GM21360 (cell line): ENCODE data around the gene BBOF1.
A peak's percentile ranks its signal among the peaks of the same experiment; 100 is the strongest.
"Not testable (repeated sequence)": the region's sequence is repeated elsewhere in the genome, so short reads cannot be mapped to it uniquely, and the experiment has no call there.

Experiments used
- ATAC-seq: cut with Tn5 transposase; IDR thresholded peaks from one replicate; pipeline ENCODE4 v1.9.1; 2021; ENCODE audit warnings: mild to moderate bottlenecking, moderate library complexity; ENCODE audit not compliant: unreplicated experiment

The BBOF1 gene, protein sequence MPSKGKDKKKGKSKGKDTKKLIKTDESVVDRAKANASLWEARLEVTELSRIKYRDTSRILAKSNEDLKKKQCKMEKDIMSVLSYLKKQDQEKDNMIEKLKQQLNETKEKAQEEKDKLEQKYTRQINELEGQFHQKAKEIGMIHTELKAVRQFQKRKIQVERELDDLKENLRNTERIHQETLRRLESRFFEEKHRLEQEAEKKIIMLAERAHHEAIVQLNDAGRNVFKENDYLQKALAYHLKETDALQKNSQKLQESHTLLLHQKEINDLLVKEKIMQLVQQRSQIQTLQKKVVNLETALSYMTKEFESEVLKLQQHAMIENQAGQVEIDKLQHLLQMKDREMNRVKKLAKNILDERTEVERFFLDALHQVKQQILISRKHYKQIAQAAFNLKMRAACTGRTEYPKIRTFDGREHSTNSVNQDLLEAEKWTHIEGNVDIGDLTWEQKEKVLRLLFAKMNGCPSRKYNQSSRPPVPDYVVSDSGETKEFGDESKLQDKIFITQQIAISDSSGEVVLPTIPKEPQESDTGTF

GRCh38 chr14:74018586-74019407, at the start of gene BBOF1, which contains the start of gene ENTPD5:
BBOF1 (plus strand) TSS chr14:74019349; CDS start chr14:74019479, 130 bp downstream.
ENTPD5 (minus strand) TSS chr14:74019288; CDS start chr14:73988102, 31,186 bp downstream.
- peak; percentile 75 for ATAC-seq

- ATAC-seq = no peak
Measured at GRCh38 chr14:73973497-73973896, 45.7 kb upstream of the BBOF1 start.

- no peak for ATAC-seq
Measured at GRCh38 chr14:73976125-73976524, 43.0 kb upstream of the BBOF1 start.

GRCh38 chr14:73977896-73978295, 41.3 kb upstream of the BBOF1 start:
- no peak for ATAC-seq

DNA sequence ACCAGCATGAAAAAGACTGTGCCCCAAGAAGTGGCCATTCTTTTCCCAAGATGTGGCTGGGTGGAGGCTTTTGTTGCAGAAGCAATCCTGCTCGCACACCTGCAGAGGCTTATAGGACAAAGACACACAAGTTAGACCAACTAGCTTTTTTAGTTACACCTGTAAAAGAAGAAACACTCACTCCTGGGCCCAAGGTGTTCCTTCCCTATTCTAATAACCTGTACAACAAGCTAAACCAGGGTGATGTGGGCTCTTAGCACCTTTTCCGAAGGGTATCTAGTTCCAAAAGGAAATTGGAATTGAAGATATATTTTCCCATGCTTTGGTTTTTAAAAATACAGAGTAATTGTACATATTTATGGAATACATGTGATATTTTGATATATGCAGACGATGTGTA, 31.1 kb upstream of the BBOF1 start:
- no peak for ATAC-seq

- ATAC-seq = not testable (repeated sequence)
Measured at GRCh38 chr14:73988656-73989055, 30.5 kb upstream of the BBOF1 start.

- ATAC-seq = no peak
Measured at GRCh38 chr14:73991092-73991491, 28.1 kb upstream of the BBOF1 start.

DNA sequence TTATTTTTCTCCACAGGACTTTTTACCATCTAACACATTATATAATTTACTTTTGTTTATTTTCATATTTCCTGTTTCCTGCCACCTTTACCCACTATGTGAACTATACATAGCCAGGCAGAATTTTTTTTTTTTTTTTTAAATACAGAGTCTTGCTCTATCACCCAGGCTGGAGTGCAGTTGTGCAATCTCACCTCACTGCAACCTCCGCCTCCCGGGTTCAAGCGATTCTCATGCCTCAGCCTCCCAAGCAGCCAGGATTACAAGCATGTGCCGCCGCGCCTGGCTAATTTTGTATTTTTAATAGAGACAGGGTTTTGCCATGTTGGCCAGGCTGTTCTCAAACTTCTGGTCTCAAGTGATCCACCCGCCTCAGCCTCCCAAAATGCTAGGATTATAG, 24.2 kb upstream of the BBOF1 start:
- not testable (repeated sequence) for ATAC-seq

- ATAC-seq = no peak
Measured at GRCh38 chr14:73995977-73996378, 23.2 kb upstream of the BBOF1 start.

DNA sequence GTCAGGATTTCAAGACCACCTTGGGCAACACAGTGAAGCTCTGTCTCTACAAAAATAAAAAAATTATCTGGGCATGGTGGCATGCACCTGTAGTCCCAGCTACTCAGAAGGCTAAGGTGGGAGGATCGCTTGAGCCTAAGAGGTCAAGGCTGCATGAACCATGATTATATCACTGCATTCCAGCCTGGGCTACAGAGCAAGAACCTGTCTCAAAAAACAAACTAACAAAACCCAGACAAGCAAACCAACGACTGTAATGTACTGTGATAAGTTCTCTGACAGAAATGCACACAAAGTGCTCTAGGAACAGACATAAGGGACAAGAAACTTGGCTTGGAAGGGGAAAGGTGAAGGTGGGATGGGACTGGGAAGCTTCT, 22.4 kb upstream of the BBOF1 start:
- no peak for ATAC-seq

DNA sequence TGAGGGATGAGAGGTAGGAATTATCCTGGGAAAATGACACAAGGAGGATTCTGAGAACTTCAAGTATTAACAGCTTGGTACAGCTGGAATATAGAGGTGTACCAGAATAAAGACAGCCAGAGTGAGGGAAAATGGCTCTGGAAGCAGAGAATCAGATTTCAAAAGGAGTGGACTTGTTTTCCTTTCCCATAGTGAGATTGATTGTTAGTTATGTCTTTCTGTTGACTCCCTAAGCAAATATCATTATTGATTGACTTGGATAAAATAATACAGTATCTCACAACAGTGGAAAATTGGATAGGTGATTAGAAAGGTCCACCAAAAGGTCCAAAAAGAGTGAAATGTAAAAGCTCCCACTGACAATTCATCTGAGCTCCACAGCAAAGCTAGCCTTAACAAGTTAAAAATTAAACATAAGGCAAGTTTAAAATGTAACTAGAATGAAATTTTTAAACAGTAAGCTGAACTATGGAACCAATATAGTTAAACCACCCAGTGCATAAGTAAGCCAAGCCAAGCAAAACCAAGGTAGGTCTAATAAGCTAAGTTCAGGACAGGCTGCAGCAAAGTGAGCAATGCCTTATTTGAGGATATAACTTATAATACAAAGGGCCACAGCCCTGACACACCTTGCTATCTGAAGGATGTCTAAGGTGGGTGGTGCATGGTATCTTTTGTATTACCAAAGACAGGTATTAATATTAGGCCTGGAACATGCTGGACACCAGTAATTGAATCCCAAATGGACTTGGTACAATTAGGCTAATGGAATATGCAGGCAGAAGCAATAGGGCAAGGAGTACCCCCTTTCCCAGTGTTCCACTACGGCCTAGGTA, 21.8 kb upstream of the BBOF1 start:
- no peak for ATAC-seq

DNA sequence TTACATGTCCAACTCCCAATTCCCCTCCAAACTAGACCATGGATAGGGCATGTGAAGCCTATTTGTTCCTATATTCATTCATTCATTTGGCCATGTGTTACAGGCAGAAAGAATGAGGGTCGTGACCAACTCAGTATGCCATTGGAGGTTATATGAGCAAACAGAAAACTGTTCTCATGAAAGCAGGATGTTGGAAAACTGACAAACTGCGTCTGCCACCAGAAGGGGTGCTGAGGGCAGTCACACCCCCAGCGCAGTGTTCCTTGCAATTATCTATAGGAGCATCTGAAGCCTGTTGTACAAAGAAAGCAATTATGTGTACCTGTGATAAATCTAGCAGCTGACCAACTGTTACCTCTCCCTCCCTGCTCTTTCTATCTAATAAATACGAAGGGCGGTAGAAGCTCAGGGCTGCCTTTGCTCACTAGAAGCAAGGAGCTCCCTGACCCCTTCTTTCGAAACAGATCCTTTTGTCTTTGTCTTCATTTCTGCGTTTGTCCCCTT, 21.2 kb upstream of the BBOF1 start:
- no peak for ATAC-seq

DNA sequence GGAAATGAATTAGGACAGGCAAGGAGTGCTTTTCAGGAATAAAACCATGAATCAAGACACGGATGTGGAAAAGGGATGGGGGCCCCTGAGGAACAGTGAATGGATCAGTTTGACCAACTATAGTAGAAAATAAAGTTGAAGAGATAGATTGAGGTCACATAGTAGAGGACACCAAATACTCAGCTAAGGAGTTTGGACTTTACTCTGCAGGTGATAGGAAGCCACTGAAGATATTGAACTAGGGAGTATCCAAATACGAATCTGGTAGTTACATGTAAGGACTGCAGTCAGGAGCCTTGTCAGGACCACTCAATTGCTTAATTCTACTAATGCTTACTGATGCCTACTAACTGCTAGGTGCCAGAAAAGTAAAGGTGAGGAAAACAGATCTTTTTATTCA, 20.4 kb upstream of the BBOF1 start:
- ATAC-seq = no peak

GRCh38 chr14:74005664-74006063, 13.5 kb upstream of the BBOF1 start:
- ATAC-seq = not testable (repeated sequence)

DNA sequence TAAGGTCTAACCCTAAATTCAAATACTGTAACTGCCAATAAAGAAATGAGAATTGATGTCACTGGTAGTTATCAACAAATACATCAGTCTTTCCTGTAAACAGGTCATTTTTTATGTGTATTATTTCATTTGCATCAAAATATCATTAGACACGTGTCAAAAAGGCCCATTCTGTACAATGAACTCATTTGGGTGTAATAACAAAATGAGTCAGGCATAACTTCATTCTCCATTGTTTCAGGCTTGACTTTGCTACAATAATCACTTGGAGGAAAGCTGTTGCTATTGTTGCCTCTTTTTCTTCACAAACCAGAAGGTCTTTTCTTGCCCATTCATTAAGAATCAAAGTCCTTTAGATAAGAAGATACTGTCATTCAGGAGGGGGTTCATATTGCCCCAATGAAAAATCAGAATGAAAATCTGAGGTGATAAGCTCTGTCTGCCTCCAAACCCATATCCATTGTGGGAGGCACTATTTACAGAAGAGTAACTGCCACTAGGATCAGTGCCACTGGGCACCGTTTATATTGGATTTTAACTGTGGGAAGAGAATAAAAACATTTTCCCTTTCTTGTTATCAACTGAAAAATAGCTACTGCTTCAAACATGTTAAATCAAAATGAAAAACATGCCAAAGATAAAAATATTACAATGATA, 10.2 kb upstream of the BBOF1 start:
- ATAC-seq = no peak

DNA sequence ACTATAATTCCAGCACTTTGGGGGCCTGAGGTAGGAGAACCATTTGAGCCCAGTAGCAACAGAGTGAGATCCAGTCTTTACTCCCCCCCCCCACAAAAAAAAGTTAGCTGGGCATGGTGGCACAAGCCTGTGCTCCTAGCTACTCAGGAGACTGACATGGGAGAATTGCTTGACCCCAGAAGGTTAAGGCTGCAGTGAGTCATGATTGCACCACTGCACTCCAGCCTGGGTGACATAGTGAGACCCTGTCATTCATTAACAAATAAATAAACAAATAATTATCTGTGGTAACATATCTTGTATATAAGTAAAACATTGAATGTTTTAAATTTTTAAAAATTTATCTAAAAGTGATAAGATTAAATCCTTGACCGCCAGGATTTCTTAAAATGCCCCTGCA, 4.8 kb upstream of the BBOF1 start:
- ATAC-seq = no peak

DNA sequence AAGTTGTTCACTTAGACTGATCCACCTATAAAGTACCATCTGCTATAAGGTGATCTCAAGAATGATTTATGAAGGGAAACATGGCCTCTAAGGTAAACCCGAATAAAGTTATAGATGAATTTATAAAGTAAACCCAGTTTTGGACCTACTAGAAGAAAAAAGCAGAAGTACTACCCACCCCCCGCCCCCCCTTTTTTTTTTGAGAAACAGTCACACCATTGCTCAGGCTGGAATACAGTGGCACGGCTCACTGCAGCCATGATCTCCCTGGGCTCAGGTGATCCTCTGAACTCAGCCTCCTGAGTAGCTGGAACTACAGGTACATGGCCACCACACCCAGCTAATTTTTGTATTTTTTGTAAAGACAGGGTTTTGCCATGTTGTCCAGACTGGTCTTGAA, 4.0 kb upstream of the BBOF1 start:
- ATAC-seq = no peak

GRCh38 chr14:74015963-74016362, 3.2 kb upstream of the BBOF1 start:
- no peak for ATAC-seq

DNA sequence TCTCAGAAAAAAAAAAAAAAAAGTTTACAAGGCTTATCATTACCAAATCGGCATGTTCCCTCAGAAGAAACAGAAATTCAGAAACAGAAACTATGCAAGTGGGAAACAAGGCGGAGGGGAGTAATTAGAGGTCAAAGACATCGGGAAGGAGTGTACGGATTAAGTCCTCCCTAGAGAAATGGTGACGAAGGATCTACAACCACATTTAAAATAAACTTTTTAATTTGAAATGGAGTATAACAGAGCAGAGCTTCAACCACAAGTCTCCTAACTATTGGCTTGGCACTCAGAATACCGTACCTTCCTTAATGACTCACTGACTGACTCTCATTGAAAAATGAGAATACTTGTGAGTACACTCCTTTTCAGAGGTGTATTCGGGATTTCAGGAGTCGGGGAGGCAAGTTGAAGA, 969 bp upstream of the BBOF1 start:
- peak; percentile 10 for ATAC-seq
